CD14-positive monocyte (primary cell): ENCODE data around the gene SETD4. TPM values are rescaled to one million over a fixed set of nuclear protein-coding genes. Genes with fewer than 3 reads are reported as not detected.

Source experiments
- DNase-seq, 3 donors: peaks; one replicate each; pipeline ENCODE4 v3.0.0-alpha.2; 2011 to 2022
- H2AFZ ChIP-seq: 2 replicates; pipeline ENCODE4 v1.6.0; 2012; ENCODE audit warnings: mild to moderate bottlenecking, low read depth, low read length, inconsistent platforms; ENCODE audit not compliant: insufficient read depth, poor library complexity, severe bottlenecking
- H3K27ac ChIP-seq, 2 donors: 1 replicate in 1 of 2; 2 replicates in 1 of 2; pipeline ENCODE4 v1.5.1; 2012 to 2013; ENCODE audit warnings: low read length in 2 of 2, control low read depth in 1 of 2, inconsistent platforms in 1 of 2, low read depth in 1 of 2, mild to moderate bottlenecking in 1 of 2
- H3K27me3 ChIP-seq, 2 donors: one replicate each; pipeline versions ENCODE4 v1.6.0 to v1.6.1; 2011 to 2013; ENCODE audit warnings: low read length in 2 of 2; ENCODE audit not compliant: control insufficient read depth in 2 of 2, insufficient read depth in 2 of 2
- H3K36me3 ChIP-seq, 2 donors: replicated peaks in 1 of 2; 1 replicate in 1 of 2; 2 replicates in 1 of 2; pipeline versions ENCODE4 v1.5.1 to v1.6.1; 2012 to 2013; ENCODE audit warnings: low read length in 2 of 2, control low read depth in 1 of 2, inconsistent platforms in 1 of 2, mild to moderate bottlenecking in 1 of 2; ENCODE audit not compliant: insufficient read depth in 2 of 2, control insufficient read depth in 1 of 2
- H3K4me1 ChIP-seq, 2 donors: 1 replicate in 1 of 2; 2 replicates in 1 of 2; pipeline versions ENCODE4 v1.5.1 to v1.6.1; 2012 to 2013; ENCODE audit warnings: low read length in 2 of 2, control low read depth in 1 of 2, inconsistent platforms in 1 of 2, mild to moderate bottlenecking in 1 of 2, moderate library complexity in 1 of 2; ENCODE audit not compliant: insufficient read depth in 2 of 2, control insufficient read depth in 1 of 2
- H3K4me2 ChIP-seq: replicated peaks from 2 replicates; pipeline ENCODE3; 2012; ENCODE audit warnings: low read length, moderate library complexity, mild to moderate bottlenecking; ENCODE audit not compliant: poor library complexity, severe bottlenecking; ENCODE audit errors: extremely low read depth
- H3K4me3 ChIP-seq, 3 experiments: fragments of 200-600 bp in 1 of 3; sonication (generic) in 1 of 3; replicated peaks in 1 of 3; 1 replicate in 2 of 3; 2 replicates in 1 of 3; pipeline ENCODE4 v1.5.1; 2011 to 2013; ENCODE audit warnings: low read length in 3 of 3, mild to moderate bottlenecking in 3 of 3, control low read depth in 2 of 3, low read depth in 2 of 3, inconsistent platforms in 1 of 3, moderate library complexity in 1 of 3
- H3K79me2 ChIP-seq: 2 replicates; pipeline ENCODE4 v1.6.0; 2012; ENCODE audit warnings: mild to moderate bottlenecking, control low read depth, inconsistent platforms, low read length, moderate library complexity; ENCODE audit not compliant: insufficient read depth
- H3K9ac ChIP-seq: 2 replicates; pipeline ENCODE4 v1.6.0; 2017; ENCODE audit warnings: low read length, mild to moderate bottlenecking; ENCODE audit not compliant: insufficient read depth, poor library complexity, severe bottlenecking
- H3K9me3 ChIP-seq, 2 donors: replicated peaks in 1 of 2; 1 replicate in 1 of 2; 2 replicates in 1 of 2; pipeline versions ENCODE4 v1.5.1 to v1.6.1; 2012 to 2013; ENCODE audit warnings: low read length in 2 of 2, control low read depth in 1 of 2; ENCODE audit not compliant: control insufficient read depth in 1 of 2, insufficient read depth in 1 of 2
- H4K20me1 ChIP-seq: 2 replicates; pipeline ENCODE4 v1.6.0; 2012; ENCODE audit warnings: mild to moderate bottlenecking, low read length, control low read depth, moderate library complexity; ENCODE audit not compliant: insufficient read depth
- H3K27ac Mint-ChIP-seq, 7 donors: one replicate each; pipeline ENCODE4 v1.8.0; 2020; ENCODE audit warnings: mild to moderate bottlenecking in 7 of 7, mixed read lengths in 7 of 7, moderate library complexity in 6 of 7, inconsistent platforms in 2 of 7
- H3K27me3 Mint-ChIP-seq, 3 donors: one replicate each; pipeline ENCODE4 v1.8.0; 2021 to 2022; ENCODE audit warnings: low read depth in 3 of 3, mild to moderate bottlenecking in 3 of 3, mixed read lengths in 3 of 3, moderate library complexity in 3 of 3, inconsistent platforms in 1 of 3
- H3K36me3 Mint-ChIP-seq, 2 donors: one replicate each; pipeline ENCODE4 v1.8.0; 2020; ENCODE audit warnings: mixed read lengths in 2 of 2, inconsistent platforms in 1 of 2, mild to moderate bottlenecking in 1 of 2
- H3K4me1 Mint-ChIP-seq: one replicate; pipeline ENCODE4 v1.8.0; 2020; ENCODE audit warnings: mild to moderate bottlenecking, mixed read lengths
- H3K4me3 Mint-ChIP-seq, 2 donors: one replicate each; pipeline ENCODE4 v1.8.0; 2020; ENCODE audit warnings: mild to moderate bottlenecking in 2 of 2, mixed read lengths in 2 of 2, moderate library complexity in 1 of 2
- H3K9me3 Mint-ChIP-seq, 7 donors: one replicate each; pipeline ENCODE4 v1.8.0; 2020 to 2022; ENCODE audit warnings: mixed read lengths in 7 of 7, mild to moderate bottlenecking in 6 of 7, moderate library complexity in 6 of 7, inconsistent platforms in 2 of 7
- WGBS: methylation state at CpG from one replicate; pipeline ENCODE4 v1.1.5; 2013; ENCODE audit warnings: missing lambda C conversion rate; ENCODE audit not compliant: insufficient coverage; 5-methylcytosine and 5-hydroxymethylcytosine counted together
- intact Hi-C, 2 donors: fragments of 100-400 bp; cut with micrococcal nuclease; formaldehyde crosslinking; loops; one replicate each; pipeline versions ENCODE4 v1.15.0 to v1.15.1; 2023
- polyA plus RNA-seq, 3 donors: library from polyadenylated mRNA; depleted of rRNA in 1 of 3; unstranded in 2 of 3; stranded (reverse) in 1 of 3; fragments of 300-500 nt in 2 of 3; fragments of >200 nt in 1 of 3; fragmentation: Illumina TruSeq in 2 of 3; gene quantifications; 1 replicate in 2 of 3; 2 replicates in 1 of 3; pipeline ENCODE4 v1.2.3, GENCODE V29; 2012 to 2021
- TF ChIP-seq, protein P1 (sequence below): fragments of 200-600 bp; IDR thresholded peaks from one replicate; pipeline ENCODE4 v1.8.0; 2022; ENCODE audit warnings: antibody characterized with exemption, mild to moderate bottlenecking

The SETD4 gene
- polyA plus RNA-seq, 3 donors = 4.1 to 10.8 (median 4.3) TPM

DNA sequence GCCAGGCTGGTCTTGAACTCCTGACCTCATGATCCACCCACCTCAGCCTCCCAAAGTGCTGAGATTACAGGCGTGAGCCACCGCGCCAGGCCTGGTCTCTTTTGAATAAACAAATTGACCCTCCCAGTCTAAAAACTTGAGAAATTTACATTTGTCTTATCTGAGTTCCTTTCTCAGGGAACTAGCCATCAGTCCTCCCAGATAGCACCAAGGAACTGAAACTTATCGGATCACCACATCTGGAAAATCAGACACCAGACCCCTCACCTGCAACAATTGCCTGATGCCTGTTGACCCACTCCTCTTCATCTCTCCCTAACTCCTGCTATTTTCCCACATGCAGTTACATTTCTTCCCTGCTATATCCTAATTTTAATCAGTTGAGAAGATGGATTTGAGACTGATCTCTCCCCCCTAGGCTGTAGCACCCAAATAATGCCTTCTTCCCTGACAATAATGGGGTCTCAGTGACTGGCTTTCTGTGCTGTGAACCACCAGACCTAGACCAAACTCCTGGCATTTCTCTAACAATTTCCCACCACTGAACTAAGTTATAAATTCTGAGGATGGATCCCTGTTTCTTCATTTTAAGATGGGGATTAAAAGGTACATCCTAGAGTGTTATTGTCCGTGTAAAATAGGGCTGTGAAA, 8.5 kb upstream of the SETD4 start:
- H3K27me3 Mint-ChIP-seq = peaks cover 0 to 4% (median 3%) of the 10 kb centered on the region in 3 donors
- H3K27ac Mint-ChIP-seq = peak overlapping the region in 4 of 7 donors; percentile 37 to 75 (median 68)
- peak overlapping the region in 1 of 2 donors; percentile 68 for H3K27ac ChIP-seq
- no peak overlapping the region for H2AFZ ChIP-seq
- peaks cover 14% of the 10 kb centered on the region for H3K79me2 ChIP-seq
- H3K9ac ChIP-seq = no peak overlapping the region
- no peak overlapping the region for H3K4me2 ChIP-seq
- no peak for DNase-seq
- H3K9me3 ChIP-seq = peaks cover 10 to 13% of the 10 kb centered on the region in 2 donors
- peaks cover 26 to 41% of the 10 kb centered on the region in 2 donors for H3K4me1 ChIP-seq
- intact Hi-C loops = loop anchor here in 1 of 2 donors (10.0 kb wide), 1 partner anchor 46 kb away; no protein-coding TSS in a partner anchor
- H3K4me3 Mint-ChIP-seq = peak overlapping the region in 1 of 2 donors; percentile 9
- H3K4me1 Mint-ChIP-seq = peaks cover 47% of the 10 kb centered on the region
- H4K20me1 ChIP-seq = peaks cover 3% of the 10 kb centered on the region
- H3K4me3 ChIP-seq = peak overlapping the region in 1 of 3 experiments; percentile 87
- peaks cover 27 to 31% of the 10 kb centered on the region in 2 donors for H3K36me3 Mint-ChIP-seq
- 97% methylated on average over 3 of the region's 5 CpGs for whole genome bisulfite sequencing
- H3K27me3 ChIP-seq = no peaks in the 10 kb centered on the region
- TF ChIP-seq, protein P1, sequence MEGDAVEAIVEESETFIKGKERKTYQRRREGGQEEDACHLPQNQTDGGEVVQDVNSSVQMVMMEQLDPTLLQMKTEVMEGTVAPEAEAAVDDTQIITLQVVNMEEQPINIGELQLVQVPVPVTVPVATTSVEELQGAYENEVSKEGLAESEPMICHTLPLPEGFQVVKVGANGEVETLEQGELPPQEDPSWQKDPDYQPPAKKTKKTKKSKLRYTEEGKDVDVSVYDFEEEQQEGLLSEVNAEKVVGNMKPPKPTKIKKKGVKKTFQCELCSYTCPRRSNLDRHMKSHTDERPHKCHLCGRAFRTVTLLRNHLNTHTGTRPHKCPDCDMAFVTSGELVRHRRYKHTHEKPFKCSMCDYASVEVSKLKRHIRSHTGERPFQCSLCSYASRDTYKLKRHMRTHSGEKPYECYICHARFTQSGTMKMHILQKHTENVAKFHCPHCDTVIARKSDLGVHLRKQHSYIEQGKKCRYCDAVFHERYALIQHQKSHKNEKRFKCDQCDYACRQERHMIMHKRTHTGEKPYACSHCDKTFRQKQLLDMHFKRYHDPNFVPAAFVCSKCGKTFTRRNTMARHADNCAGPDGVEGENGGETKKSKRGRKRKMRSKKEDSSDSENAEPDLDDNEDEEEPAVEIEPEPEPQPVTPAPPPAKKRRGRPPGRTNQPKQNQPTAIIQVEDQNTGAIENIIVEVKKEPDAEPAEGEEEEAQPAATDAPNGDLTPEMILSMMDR = no peak
- peaks cover 5 to 24% (median 12%) of the 10 kb centered on the region in 7 donors for H3K9me3 Mint-ChIP-seq
- H3K36me3 ChIP-seq = peaks cover 16 to 27% of the 10 kb centered on the region in 2 donors

DNA sequence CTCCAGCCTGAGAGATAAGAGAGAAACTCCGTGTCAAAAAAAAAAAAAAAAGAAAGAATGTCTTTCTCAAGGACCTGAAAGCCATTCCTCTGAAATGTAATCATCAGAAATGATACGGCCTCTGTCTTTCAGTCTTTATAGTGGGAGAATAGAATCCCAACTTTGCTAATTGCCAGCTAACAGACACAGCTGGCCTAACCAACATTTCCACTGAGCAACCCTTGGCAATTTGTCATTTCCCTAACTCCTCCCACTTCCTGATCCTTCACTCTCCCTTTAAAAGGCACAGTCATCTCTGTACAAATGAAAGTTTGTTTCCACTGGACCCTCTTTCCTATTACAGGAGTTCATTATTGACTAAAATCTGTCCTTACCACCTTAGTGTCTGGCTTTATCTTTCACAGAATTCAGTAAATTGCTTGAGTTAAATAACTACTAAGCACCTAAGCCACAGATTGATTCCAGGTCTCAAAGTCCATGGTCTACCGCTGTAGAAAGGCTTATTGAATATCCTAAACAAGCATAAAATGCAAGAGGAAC, 5.2 kb upstream of the SETD4 start:
- peaks cover 1 to 8% (median 6%) of the 10 kb centered on the region in 3 donors for H3K27me3 Mint-ChIP-seq
- Histone ChIP-seq H3K27me3 (no peaks in the 10 kb centered on the region), H3K79me2 (peaks cover 7% of the 10 kb centered on the region), H3K4me2 (no peak overlapping the region), H3K4me3 (no peak overlapping the region), H3K27ac (peak overlapping the region in 1 of 2 donors; percentile 47), H3K9me3 (peaks cover 10 to 13% of the 10 kb centered on the region in 2 donors), H2AFZ (peak overlapping the region; percentile 6), H3K36me3 (no peaks in the 10 kb centered on the region), H4K20me1 (no peaks in the 10 kb centered on the region), H3K9ac (no peak overlapping the region), H3K4me1 (peaks cover 22 to 32% of the 10 kb centered on the region in 2 donors)
- peaks cover 4 to 8% of the 10 kb centered on the region in 2 donors for H3K36me3 Mint-ChIP-seq
- WGBS = 20% methylated on average over 1 of the region's 3 CpGs
- TF ChIP-seq, protein P1 = no peak
- intact Hi-C loops = loop anchor here in 1 of 2 donors (10.0 kb wide), 1 partner anchor 49 kb away; no protein-coding TSS in a partner anchor
- H3K27ac Mint-ChIP-seq = peak overlapping the region in 3 of 7 donors; percentile 23 to 60 (median 60)
- DNase-seq = peak; percentile 42 to 60 (median 51)
- H3K4me3 Mint-ChIP-seq = no peak overlapping the region
- peaks cover 5 to 24% (median 12%) of the 10 kb centered on the region in 7 donors for H3K9me3 Mint-ChIP-seq
- H3K4me1 Mint-ChIP-seq = peaks cover 28% of the 10 kb centered on the region
